ENCODE data around the gene PPP1R12B.

DNA sequence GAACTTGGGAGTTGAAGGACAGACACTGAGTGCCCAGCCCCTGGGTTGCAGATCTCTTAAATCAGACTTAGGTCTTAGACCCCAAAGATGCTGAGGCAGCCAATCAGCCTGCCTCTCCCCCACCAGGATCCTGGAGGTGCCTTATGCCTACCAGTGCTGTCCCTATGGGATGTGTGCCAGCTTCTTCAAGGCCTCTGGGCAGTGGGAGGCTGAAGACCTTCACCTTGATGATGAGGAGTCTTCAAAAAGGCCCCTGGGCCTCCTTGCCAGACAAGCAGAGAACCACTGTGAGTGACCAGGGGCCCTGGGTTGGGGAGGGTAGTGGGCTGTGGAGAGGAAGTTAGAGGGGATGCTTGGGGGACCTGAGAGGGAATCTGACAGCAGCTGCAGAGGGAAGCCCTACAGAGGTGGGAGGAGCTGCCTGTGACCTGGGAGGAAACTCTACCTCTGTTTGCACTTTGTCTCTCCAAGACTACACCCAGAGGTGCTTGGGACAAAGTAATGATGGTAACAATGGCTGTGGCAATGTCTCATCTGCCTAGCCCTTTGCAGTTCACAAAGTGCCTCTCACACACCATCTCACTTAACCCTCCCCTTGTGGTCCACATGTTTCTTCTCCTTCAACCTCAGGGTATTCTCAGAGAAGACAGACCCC is 38.3 kb upstream of the PPP1R12B start:
- TF ChIP-seq GABPA (IDR thresholded peaks at IDR 0.05 in 1 of 2, conservative IDR thresholded peaks at IDR 0.05 in 1 of 2) (no peak), JUND (IDR thresholded peaks at IDR 0.05) (no peak), RAD21 (IDR thresholded peaks at IDR 0.05) (no peak), HNF4A (conservative IDR thresholded peaks at IDR 0.05) (no peak), SP1 (IDR thresholded peaks at IDR 0.05) (no peak), FOXA2 (IDR thresholded peaks at IDR 0.05) (no peak)
- TF ChIP-seq, protein P1, sequence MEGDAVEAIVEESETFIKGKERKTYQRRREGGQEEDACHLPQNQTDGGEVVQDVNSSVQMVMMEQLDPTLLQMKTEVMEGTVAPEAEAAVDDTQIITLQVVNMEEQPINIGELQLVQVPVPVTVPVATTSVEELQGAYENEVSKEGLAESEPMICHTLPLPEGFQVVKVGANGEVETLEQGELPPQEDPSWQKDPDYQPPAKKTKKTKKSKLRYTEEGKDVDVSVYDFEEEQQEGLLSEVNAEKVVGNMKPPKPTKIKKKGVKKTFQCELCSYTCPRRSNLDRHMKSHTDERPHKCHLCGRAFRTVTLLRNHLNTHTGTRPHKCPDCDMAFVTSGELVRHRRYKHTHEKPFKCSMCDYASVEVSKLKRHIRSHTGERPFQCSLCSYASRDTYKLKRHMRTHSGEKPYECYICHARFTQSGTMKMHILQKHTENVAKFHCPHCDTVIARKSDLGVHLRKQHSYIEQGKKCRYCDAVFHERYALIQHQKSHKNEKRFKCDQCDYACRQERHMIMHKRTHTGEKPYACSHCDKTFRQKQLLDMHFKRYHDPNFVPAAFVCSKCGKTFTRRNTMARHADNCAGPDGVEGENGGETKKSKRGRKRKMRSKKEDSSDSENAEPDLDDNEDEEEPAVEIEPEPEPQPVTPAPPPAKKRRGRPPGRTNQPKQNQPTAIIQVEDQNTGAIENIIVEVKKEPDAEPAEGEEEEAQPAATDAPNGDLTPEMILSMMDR (IDR thresholded peaks at IDR 0.05; ENCODE audit: low read depth, low read length, missing input control): no peak
- TF ChIP-seq, protein P2, sequence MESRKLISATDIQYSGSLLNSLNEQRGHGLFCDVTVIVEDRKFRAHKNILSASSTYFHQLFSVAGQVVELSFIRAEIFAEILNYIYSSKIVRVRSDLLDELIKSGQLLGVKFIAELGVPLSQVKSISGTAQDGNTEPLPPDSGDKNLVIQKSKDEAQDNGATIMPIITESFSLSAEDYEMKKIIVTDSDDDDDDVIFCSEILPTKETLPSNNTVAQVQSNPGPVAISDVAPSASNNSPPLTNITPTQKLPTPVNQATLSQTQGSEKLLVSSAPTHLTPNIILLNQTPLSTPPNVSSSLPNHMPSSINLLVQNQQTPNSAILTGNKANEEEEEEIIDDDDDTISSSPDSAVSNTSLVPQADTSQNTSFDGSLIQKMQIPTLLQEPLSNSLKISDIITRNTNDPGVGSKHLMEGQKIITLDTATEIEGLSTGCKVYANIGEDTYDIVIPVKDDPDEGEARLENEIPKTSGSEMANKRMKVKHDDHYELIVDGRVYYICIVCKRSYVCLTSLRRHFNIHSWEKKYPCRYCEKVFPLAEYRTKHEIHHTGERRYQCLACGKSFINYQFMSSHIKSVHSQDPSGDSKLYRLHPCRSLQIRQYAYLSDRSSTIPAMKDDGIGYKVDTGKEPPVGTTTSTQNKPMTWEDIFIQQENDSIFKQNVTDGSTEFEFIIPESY (IDR thresholded peaks at IDR 0.05): no peak
- TF ChIP-seq, protein P3, sequence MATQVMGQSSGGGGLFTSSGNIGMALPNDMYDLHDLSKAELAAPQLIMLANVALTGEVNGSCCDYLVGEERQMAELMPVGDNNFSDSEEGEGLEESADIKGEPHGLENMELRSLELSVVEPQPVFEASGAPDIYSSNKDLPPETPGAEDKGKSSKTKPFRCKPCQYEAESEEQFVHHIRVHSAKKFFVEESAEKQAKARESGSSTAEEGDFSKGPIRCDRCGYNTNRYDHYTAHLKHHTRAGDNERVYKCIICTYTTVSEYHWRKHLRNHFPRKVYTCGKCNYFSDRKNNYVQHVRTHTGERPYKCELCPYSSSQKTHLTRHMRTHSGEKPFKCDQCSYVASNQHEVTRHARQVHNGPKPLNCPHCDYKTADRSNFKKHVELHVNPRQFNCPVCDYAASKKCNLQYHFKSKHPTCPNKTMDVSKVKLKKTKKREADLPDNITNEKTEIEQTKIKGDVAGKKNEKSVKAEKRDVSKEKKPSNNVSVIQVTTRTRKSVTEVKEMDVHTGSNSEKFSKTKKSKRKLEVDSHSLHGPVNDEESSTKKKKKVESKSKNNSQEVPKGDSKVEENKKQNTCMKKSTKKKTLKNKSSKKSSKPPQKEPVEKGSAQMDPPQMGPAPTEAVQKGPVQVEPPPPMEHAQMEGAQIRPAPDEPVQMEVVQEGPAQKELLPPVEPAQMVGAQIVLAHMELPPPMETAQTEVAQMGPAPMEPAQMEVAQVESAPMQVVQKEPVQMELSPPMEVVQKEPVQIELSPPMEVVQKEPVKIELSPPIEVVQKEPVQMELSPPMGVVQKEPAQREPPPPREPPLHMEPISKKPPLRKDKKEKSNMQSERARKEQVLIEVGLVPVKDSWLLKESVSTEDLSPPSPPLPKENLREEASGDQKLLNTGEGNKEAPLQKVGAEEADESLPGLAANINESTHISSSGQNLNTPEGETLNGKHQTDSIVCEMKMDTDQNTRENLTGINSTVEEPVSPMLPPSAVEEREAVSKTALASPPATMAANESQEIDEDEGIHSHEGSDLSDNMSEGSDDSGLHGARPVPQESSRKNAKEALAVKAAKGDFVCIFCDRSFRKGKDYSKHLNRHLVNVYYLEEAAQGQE (IDR thresholded peaks at IDR 0.05): no peak

Data from liver (tissue), 3 donors.